ENCODE results near the gene APEH. TPM values are rescaled to one million over a fixed set of nuclear protein-coding genes. Genes with fewer than 3 reads are reported as not detected.

The APEH gene
- total and polyA plus RNA-seq, 9 of the 15 experiments (the other 6 are each of a cell fraction or from before 2014, with no cell fraction given) = 70.9 to 177 (median 117) TPM

- peak; percentile 43 for TF ChIP-seq MGA (IDR thresholded peaks at IDR 0.05)
- TF ChIP-seq ZHX1 (conservative IDR thresholded peaks at IDR 0.05; ENCODE audit: low read length) = no peak
- peak; percentile 16 for TF ChIP-seq KDM5B (IDR thresholded peaks at IDR 0.05; ENCODE audit: insufficient replicate concordance, low read depth, low read length)
These were observed 50.4 kb downstream of the APEH start (continued) for GRCh38 chr3:49724586-49724985.
